ENCODE data around the gene TLN1.

The TLN1 gene, protein sequence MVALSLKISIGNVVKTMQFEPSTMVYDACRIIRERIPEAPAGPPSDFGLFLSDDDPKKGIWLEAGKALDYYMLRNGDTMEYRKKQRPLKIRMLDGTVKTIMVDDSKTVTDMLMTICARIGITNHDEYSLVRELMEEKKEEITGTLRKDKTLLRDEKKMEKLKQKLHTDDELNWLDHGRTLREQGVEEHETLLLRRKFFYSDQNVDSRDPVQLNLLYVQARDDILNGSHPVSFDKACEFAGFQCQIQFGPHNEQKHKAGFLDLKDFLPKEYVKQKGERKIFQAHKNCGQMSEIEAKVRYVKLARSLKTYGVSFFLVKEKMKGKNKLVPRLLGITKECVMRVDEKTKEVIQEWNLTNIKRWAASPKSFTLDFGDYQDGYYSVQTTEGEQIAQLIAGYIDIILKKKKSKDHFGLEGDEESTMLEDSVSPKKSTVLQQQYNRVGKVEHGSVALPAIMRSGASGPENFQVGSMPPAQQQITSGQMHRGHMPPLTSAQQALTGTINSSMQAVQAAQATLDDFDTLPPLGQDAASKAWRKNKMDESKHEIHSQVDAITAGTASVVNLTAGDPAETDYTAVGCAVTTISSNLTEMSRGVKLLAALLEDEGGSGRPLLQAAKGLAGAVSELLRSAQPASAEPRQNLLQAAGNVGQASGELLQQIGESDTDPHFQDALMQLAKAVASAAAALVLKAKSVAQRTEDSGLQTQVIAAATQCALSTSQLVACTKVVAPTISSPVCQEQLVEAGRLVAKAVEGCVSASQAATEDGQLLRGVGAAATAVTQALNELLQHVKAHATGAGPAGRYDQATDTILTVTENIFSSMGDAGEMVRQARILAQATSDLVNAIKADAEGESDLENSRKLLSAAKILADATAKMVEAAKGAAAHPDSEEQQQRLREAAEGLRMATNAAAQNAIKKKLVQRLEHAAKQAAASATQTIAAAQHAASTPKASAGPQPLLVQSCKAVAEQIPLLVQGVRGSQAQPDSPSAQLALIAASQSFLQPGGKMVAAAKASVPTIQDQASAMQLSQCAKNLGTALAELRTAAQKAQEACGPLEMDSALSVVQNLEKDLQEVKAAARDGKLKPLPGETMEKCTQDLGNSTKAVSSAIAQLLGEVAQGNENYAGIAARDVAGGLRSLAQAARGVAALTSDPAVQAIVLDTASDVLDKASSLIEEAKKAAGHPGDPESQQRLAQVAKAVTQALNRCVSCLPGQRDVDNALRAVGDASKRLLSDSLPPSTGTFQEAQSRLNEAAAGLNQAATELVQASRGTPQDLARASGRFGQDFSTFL (N-terminal part only)

DNA sequence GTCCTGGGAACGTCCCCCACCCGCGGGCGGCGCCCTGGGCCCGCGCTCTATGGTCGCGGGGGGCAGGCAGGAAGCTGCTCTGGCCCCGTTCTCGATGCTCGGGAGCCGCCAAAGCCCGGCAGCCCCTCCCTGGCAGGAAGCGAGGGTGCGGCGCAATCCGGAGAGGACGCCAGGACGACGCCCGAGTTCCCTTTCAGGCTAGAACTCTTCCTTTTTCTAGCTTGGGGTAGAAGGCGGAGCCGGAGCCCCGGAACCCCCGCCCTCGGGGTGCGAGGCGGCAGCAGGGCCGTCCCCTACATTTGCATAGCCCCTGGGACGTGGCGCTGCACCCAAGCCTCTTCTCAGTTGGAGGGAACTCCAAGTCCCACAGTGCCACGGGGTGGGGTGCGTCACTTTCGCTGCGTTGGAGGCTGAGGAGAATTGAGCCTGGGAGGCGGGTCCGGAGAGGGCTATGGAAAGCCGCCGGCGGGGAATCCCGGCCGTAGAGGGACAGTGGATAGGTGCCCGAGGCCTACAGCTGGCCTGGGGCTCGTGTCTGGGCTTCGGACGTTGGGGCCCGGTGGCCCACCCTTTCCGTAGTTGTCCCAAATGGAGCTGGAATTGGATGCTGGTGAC, at the start of gene TLN1, which contains the start of gene CREB3:
TLN1 (minus strand) TSS at position 11 of the 615 bp plus-strand sequence. CDS start 6,501 bp downstream, outside the sequence.
CREB3 (plus strand) TSS at position 482 of the 615 bp plus-strand sequence; CDS start at position 589, 107 bp downstream.
- peak; percentile 93 for DNase-seq

DNA sequence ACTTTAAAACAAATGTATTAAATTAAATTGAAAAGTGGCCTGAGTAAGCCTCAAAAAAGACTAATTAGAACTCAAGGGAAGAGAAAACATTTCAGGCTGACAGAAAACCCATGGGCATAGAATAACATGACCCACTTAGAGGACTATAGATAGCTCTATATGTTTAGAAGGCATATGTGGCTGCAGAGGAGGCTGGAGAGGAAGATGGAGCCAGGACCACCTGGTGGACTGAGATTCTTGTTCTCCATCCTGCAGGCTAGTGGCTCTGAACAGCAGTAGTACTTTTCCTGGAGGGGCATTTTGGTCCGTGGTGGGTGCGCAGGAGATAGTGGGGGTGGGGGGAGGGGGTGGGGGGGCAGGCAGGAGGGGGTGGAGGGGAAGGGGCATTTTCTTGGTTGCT, 49.1 kb upstream of the TLN1 start:
- no peak for DNase-seq

DNA sequence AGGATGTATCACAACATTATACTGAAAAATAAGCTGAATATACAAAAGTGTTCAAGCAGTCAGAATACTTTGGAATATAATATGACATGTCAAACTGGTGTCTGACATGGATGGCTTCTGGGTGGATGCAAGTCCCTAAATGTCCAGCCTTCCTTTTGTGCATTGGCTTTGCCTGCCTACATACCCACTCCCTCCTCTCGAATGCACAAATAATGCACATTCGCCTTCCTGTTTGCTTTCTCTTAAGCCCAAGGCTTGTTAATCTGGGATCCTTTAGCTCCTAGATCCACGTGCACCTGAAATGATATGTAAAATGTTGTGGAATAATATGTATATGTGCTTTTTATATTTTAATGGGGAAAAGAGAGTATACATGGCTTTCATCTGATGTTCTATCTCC, 46.5 kb upstream of the TLN1 start:
- DNase-seq, result no peak

DNA sequence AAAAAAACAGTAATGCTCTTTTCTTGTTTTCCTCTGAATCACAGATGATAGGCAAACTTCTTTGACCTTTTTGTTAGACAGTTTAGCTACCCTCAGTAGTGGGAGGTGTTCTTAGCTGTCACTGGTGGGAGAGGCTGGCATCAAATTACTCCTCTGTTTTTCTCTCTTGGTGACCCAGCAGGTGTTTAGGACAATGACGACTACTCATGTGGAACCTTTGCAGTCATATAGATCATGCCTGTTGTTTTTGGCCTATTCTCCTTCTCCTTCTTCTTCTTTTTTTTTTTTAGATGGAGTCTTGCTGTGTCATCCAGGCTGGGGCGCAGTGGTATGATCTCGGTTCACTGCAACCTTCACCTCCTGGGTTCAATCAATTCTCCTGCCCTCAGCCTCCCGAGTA, 44.0 kb upstream of the TLN1 start:
- DNase-seq, result no peak

DNA sequence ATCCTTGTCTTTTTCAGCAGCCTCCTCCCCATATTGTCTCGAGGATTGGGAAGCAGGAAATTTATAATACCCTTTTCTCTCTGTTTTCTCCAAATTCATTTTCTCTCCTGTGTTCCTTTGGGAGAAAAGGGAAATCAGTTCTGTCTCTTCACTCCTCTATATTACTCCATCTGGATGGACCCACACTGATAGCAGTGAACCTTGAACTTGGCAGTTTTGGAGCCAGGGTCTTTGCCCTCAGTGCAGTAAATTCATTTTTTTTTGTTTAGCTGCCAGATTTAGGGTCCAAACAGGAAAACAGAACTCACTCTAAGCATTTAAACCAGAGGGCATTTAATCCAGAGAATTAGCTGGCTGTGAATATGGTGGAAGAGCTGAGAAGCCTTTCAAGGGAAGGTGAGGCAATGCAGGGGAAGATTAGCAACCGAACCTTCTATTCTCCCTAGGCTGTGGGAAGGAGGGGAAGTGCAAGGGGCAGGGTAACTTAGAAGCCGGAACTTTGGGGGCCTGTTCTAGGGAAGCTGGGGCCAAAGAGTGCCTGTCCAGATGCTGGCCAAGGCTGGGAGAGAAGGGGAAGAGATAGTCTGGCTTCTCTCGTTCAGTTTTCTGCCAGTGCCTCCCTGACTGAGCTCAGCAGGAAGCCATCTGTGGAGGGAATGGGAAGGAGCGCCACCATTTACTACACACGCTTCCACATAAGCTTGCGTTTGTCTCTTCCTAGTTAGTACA, 43.1 kb upstream of the TLN1 start:
- DNase-seq, result no peak

DNA sequence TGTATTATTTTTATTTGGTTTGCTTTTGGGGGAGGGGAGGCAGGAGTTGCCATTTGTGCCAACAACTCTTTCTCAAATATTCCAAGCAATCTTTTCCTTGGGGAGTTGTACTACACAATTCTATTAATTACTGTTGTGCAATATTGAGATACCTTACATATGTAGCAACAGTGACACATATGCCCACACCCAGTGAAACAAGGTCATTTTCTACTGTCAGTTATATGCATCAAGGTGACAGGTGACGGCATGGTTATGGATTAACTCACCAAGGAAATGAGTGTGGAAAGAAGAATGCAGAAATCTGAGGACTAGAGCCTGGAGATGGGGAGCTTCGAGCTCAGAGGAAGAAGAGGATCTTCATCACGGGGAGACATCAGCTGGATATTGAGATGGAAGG, 39.9 kb upstream of the TLN1 start:
- no peak for DNase-seq

DNA sequence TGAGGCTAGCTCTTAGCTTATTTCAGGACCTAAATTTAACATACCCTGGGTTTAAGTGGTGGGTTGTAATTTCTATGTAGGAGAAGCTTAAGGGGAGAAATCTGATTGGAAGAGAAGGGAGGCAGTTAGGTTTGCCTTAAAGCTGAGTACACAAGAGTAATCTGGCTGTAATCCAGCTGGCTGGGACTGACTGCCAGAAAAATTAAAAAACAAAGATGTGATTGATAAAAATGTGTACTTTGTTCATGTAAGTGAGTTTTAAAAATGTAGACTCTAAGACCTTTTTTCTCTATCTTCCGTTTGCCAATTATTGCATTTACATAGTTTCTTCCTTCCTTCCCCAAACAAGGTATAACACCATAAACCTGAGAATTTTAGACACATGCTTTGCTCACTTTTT, 39.5 kb upstream of the TLN1 start:
- no peak for DNase-seq

DNA sequence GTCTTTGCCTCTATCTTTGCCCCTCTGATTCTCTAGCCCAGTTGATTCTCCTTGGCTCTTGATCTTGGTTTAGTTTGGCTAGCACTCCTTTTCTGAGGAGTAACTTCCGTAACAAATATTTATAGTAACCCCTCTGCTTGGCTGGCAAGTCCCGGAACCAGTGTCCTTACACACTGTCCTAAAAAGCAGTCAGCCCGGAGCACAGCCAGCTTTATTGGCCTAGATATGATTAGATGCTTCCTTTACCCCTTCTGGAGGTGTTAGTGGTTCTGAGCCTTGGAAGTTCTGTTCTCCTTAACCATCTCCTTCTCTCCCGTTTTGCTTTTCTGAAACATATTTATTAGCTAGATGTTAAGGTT, 39.1 kb upstream of the TLN1 start:
- no peak for DNase-seq

DNA sequence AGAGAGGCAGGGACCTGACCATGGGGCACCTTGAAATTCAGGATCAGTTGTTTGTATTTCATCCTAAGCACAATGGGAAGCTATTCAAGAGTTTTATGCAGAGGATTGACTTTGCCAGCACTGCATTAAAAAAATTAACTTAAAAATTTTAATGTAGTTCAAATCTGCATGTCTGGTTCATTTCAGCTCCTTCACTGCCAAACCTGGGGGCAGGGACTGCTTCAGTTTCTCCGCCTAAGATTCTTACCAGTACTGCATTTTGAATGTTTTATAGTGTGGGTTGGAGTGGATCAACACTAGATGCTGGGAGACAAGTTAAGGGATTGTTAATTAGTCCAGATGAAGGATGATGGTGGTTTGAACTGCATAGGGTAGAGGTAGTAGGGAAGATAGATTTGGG, 37.8 kb upstream of the TLN1 start:
- no peak for DNase-seq

DNA sequence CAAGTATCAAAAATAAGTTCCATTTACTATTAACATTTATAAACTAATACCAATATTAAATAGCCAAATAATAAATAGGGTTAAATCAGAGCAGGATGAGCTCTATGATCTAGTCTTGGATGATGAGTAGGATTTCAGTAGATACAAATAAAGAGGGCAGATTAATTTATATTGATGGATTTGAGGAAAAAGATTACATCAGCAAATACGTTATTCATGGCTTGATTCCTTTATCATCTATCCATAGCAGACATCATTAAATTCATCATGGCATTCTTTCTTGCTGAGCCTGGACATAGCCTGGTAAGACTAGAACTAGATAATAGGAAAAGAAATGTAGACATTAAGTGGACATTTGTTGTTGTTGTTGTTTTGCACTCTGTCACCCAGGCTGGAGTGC, 35.5 kb upstream of the TLN1 start:
- DNase-seq, result no peak

DNA sequence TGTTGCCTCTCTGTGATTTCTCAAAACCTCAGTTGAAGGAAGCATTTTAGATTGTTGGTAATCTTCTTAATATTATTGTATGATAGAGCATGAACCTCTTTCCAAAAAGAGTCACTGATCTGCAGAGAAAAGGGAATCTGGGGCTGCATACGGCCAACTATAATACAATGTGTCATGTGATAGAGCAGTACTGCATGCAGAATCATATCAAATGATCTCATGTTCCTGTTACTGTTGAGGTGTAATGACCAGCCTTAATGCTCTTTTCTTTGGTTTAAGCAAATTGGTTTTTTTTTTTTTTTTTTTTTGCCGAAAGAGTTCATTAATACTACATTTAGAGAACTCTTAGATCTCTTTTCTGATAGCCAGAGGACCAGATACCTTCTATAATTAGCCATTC, 35.0 kb upstream of the TLN1 start:
- no peak for DNase-seq

DNA sequence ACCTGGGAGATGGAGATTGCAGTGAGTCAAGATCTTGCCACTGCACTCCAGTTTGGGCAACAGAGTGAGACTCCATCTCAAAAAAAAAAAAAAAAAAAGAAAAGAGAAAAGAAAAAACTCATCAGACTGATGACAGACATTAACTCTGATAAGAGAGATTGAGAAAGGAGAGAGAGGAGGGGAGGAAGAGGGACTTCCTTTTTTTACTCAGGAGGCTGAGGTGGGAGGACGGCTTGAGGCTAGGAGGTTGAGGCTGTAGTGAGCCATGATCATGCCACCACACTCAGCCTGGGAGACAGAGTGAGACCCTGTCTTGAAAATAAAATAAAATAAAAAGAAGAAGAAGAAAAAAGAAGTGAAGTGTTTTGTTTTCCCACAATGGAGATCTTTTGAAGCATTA, 31.8 kb upstream of the TLN1 start:
- no peak for DNase-seq

DNA sequence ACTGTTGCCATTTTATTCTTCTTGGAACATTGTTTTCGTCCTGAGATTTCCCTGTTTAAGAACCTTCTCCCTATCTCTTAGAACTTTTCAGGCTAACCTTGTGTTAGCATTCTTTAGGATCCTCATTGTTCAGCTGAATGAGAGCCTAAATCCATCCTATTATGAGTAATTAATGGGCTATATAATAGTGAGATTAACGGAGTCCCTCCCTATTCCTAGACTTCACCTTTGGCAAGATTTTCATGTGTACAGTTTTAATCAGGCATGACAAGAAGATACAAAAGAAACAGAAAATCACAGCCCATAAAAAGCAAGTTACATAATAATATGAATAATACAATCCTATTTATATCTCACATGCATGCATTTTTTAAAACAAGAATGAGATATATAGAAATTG, 31.2 kb upstream of the TLN1 start:
- DNase-seq, result no peak

DNA sequence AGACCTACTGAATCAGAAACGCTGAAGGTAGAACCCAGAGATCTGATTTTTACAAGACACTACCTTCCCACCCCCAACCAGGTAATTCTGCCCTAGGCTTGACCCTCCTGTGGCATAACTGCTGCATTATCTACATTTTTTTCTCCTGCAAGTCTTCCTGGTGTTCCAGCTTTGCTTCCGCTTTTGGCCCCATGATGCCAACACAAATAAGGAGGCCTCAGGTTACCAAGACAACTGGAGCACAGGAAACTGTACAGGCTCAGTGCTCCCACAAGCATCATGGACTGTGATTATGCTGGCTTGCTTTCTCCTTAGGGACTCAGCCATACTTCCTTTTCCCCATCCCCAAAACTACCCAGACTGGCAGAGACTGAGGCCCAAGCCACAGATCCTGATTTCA, 28.7 kb upstream of the TLN1 start:
- no peak for DNase-seq

DNA sequence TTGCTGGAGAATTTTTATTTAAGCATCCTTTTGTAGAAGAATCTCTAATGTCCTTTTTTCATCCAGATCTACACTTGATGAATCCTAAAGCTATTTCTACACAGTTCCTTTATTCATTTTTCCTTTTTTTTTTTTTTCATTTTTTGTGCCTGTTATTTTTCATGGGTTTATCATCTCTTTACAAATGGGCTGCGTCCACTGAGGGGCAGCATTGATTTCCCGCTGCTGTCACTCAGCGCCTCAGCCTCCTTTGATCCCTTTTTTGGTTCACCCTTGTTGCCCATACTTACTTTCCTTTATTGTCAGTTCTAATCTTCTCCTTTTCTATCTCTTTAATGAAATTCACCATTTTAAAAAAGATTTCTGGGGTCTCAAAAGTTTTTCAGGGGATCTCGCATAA, 27.8 kb upstream of the TLN1 start:
- DNase-seq, result no peak

DNA sequence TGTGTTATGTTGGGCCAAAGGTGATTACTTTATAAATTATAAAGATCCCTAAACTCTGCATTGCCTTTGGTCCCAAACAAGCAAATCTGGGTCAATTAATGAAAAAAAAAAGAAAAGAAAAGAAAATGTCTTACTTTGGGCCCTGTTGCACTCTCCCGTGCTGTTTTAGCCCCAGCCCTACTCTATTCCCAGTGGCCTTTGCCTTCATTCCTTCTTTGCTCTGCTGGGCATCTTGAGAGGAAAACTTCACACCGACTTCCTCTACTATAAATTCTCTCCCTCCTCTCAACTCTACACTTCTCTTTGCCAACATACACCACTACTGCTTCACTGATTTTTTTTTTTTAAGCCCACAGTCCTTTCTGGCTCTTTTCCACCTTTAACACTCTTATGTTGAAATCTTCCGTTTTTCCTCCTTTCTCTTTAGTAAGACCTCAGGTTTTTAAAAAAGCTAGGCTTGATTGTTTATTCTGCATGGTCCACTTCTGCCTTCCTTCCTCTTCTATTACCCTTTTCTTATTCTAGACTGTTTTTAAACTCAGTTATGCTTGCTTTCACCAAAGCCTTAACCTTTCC, 26.6 kb upstream of the TLN1 start:
- no peak for DNase-seq

DNA sequence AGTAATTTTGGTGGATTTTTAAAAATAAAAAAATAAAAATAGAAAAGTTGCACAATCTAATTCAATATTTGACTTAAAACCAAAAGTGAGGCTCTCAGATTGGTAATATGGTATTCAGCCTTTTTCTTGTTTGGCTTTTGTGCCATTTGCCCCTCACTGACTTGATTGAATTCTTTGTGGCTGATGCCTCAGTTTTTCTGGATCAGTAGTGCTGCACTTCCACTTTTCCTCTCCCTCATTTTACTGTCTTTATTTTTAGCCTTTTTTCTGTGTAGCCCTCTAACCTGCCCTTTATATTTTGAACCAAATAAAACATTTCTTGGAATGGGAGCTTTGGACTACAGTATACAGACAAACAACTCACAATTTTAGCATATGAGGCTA, 25.9 kb upstream of the TLN1 start:
- DNase-seq, result no peak

DNA sequence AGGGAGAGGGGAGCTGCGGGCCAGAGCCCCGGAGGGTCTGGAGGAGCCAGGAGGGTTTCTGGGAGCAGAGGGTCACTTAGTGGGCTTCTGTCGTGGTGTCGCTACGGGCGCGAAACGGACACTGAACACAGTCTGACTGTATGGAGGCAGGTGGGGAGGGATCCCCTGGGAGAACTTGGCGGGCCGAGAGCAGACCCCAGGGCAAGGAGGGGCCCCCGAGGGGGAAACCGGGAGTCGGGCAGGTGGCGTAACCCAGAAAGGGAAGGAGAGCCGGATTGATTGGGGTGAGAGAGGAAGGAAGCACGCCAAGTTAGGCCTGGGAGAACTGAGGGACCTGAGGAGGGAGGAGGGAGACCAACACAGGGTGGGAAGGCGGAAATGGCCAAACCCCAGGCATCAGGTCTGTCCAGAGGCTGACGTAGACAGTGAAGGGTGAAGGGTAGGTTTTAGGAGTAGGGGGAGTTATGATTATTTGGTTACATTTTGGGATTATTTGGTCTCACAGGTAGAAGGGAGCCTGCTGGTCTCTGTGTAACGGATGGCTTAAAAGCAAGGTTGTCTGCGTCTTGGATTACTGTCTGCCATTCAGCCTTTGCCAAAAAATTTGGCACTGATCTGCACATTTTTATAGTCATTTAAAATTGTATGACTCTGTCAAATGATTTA, 25.4 kb upstream of the TLN1 start:
- no peak for DNase-seq

DNA sequence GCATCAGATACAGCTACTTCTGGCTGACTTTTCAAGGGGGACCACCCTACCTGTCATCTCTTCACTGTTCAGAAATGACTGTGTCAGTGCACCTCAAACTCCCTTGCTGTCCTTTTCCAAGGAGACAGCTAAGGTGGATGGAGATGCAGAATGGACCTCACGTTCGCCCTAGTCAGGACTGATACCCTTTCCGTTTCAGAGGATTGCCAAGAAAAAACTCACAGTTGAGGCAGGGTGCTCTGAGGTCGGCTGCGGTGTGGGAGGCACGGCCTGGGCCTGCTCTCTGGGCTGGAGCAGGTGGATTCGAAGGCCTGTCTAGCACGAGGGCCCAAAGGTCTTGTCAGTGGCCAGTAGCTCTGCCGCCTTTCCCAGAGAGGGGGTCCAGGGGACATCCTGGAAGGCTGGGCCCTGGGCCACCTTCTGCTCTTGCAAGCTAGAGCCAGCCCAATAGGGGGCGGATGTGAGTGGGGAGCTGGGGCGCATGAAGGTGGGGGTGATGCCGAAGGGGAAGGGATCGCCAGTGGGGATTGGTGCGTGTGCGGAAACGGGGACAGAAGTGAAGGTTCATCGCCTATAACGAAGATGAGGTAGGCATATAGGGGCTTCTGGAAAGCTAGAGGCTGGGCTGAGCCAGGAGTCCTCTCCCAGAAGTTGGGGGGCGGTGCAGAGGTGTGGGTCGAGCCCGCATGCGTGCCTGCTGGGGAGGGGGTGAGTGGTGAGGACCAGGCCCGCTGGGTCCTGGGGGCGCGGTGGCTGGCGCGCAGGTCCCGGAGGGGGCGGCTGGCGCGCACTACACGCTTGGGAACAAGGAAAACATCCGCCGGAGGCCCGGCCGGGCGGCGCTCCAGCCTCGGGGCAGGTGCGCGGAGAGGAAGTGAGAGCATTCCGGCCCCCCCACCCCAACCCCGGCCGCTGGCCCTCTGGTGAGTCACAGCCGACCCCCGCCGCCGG, 24.6 kb upstream of the TLN1 start:
- no peak for DNase-seq

DNA sequence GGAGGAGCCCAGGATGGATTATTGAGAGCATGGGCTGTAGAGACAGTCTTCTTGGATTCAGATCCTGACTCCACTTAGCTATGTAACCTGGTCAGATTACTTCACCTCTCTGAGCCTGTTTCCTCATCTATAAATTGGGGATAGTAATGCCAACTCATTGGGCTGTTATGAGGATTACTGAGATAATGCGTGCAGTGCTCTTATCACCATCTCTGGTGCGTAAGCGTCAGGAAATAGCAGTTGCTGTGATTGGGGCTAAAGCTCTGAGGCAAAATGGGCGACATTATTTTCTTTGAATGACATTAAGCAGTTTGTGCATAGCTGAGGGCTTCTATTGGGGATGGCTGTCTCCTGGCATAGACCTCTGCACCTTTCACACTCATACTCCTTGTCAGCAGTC, 23.1 kb upstream of the TLN1 start:
- no peak for DNase-seq

All from SIG-M5 (cell line).